HG03378 (cell line): Measurements from ENCODE around the gene ZMAT5.

ENCODE experiments used
- ATAC-seq: cut with Tn5 transposase; IDR thresholded peaks from one replicate; pipeline ENCODE4 v1.9.1; 2021; ENCODE audit warnings: mild to moderate bottlenecking, moderate library complexity; ENCODE audit not compliant: unreplicated experiment

The ZMAT5 gene

GRCh38 chr22:29766632-29767170, at the start of gene ZMAT5:
Gene ZMAT5, minus strand, starts transcription at chr22:29767007. Its CDS starts 18,463 bp downstream, at chr22:29748544.
- peak; percentile 63 for ATAC-seq

- ATAC-seq = no peak
Observed at GRCh38 chr22:29816539-29816938, 49.7 kb upstream of the ZMAT5 start.

GRCh38 chr22:29816128-29816527, 49.3 kb upstream of the ZMAT5 start:
- no peak for ATAC-seq

GRCh38 chr22:29815580-29815979, 48.8 kb upstream of the ZMAT5 start:
- no peak for ATAC-seq

GRCh38 chr22:29814003-29814402, 47.2 kb upstream of the ZMAT5 start:
- ATAC-seq = no peak

- no peak for ATAC-seq
Observed at GRCh38 chr22:29813563-29813962, 46.8 kb upstream of the ZMAT5 start.

GRCh38 chr22:29813126-29813525, 46.3 kb upstream of the ZMAT5 start:
- no peak for ATAC-seq

GRCh38 chr22:29811377-29811776, 44.6 kb upstream of the ZMAT5 start:
- no peak for ATAC-seq

GRCh38 chr22:29810216-29810615, 43.4 kb upstream of the ZMAT5 start:
- ATAC-seq = no peak

GRCh38 chr22:29806196-29806595, 39.4 kb upstream of the ZMAT5 start:
- no peak for ATAC-seq

GRCh38 chr22:29804985-29805384, 38.2 kb upstream of the ZMAT5 start:
- ATAC-seq = no peak

- no peak for ATAC-seq
Observed at GRCh38 chr22:29803190-29803589, 36.4 kb upstream of the ZMAT5 start.

GRCh38 chr22:29801796-29802195, 35.0 kb upstream of the ZMAT5 start:
- ATAC-seq = no peak

- ATAC-seq = no peak
Observed at GRCh38 chr22:29801153-29801552, 34.3 kb upstream of the ZMAT5 start.

GRCh38 chr22:29799217-29799680, 32.4 kb upstream of the ZMAT5 start:
- ATAC-seq = no peak

- ATAC-seq = no peak
Observed at GRCh38 chr22:29798801-29799200, 32.0 kb upstream of the ZMAT5 start.

- ATAC-seq = no peak
Observed at GRCh38 chr22:29798318-29798717, 31.5 kb upstream of the ZMAT5 start.

GRCh38 chr22:29797351-29797750, 30.5 kb upstream of the ZMAT5 start:
- no peak for ATAC-seq

GRCh38 chr22:29795663-29796062, 28.9 kb upstream of the ZMAT5 start:
- ATAC-seq = no peak

GRCh38 chr22:29793396-29793795, 26.6 kb upstream of the ZMAT5 start:
- ATAC-seq = no peak

GRCh38 chr22:29790061-29790460, 23.3 kb upstream of the ZMAT5 start:
- no peak for ATAC-seq

- no peak for ATAC-seq
Observed at GRCh38 chr22:29788339-29789279, 21.8 kb upstream of the ZMAT5 start.
